Activated T-cell treated with anti-CD3 and anti-CD28 coated beads, Interleukin-2, amount 50 U/mL, for 72 hours (primary cell): ENCODE measurements around the gene PCDHGA4. TPM values are rescaled to one million over a fixed set of nuclear protein-coding genes. Genes with fewer than 3 reads are reported as not detected.
"Not testable (repeated sequence)": the region's sequence is repeated elsewhere in the genome, so short reads cannot be mapped to it uniquely, and the experiment has no call there.

ENCODE experiments used
- ATAC-seq, 2 donors: fragments of 150-1000 bp; cut with Tn5 transposase; replicated peaks in 1 of 2; 2 replicates each; pipeline ENCODE4 v1.10.0; 2021; ENCODE audit warnings: moderate library complexity in 2 of 2, mild to moderate bottlenecking in 1 of 2
- DNase-seq, 2 donors: peaks; one replicate each; pipeline ENCODE4 v3.0.0; 2021 to 2022; ENCODE audit warnings: mixed read lengths in 1 of 2
- H3K27ac Mint-ChIP-seq: one replicate; pipeline ENCODE4 v1.8.0; 2022; ENCODE audit warnings: mild to moderate bottlenecking, moderate library complexity, mixed read lengths
- H3K27me3 Mint-ChIP-seq: one replicate; pipeline ENCODE4 v1.8.0; 2022; ENCODE audit warnings: low read depth, mixed read lengths
- H3K36me3 Mint-ChIP-seq, 2 donors: one replicate each; pipeline ENCODE4 v1.8.0; 2022; ENCODE audit warnings: mixed read lengths in 2 of 2, mild to moderate bottlenecking in 1 of 2; ENCODE audit not compliant: insufficient read depth in 2 of 2
- H3K4me1 Mint-ChIP-seq: one replicate; pipeline ENCODE4 v1.8.0; 2022; ENCODE audit warnings: low read depth, mixed read lengths
- H3K4me3 Mint-ChIP-seq, 2 donors: one replicate each; pipeline ENCODE4 v1.8.0; 2022; ENCODE audit warnings: mild to moderate bottlenecking in 2 of 2, mixed read lengths in 2 of 2, moderate library complexity in 2 of 2
- H3K9me3 Mint-ChIP-seq, 2 donors: one replicate each; pipeline ENCODE4 v1.8.0; 2022; ENCODE audit warnings: mixed read lengths in 2 of 2
- total RNA-seq, 2 donors: library from RNA; stranded (reverse); gene quantifications; one replicate each; pipeline ENCODE4 v1.2.3, GENCODE V29; 2022

Gene PCDHGA4
- total RNA-seq, 2 donors from 2014 or later, result 0.25 to 0.26 TPM

GRCh38 chr5:141359790-141360426 is 5.1 kb downstream of the PCDHGA4 start, which contains the start of gene PCDHGB2:
TSS of gene PCDHGB2 (plus strand) at chr5:141359994. CDS start at chr5:141360136, 142 bp downstream.
- peaks cover 92% of the 10 kb centered on the region for H3K27me3 Mint-ChIP-seq
- peak; percentile 37 to 42 for ATAC-seq
- no peak for DNase-seq
- H3K36me3 Mint-ChIP-seq, result peaks cover 30 to 33% of the 10 kb centered on the region in 2 donors
- H3K4me3 Mint-ChIP-seq, result peak within 1 kb of the TSS; percentile 80 to 81
- peaks cover 8 to 9% of the 10 kb centered on the region in 2 donors for H3K9me3 Mint-ChIP-seq
- peaks cover 6% of the 10 kb centered on the region for H3K4me1 Mint-ChIP-seq
- H3K27ac Mint-ChIP-seq, result peak within 1 kb of the TSS; percentile 30

- Mint-ChIP-seq H3K27ac (no peak overlapping the region), H3K36me3 (peaks cover 34 to 39% of the 10 kb centered on the region in 2 donors), H3K9me3 (peaks cover 9 to 15% of the 10 kb centered on the region in 2 donors), H3K4me1 (peaks cover 9% of the 10 kb centered on the region), H3K4me3 (peak overlapping the region in 1 of 2 donors; percentile 17), H3K27me3 (peaks cover 92% of the 10 kb centered on the region)
- no peak for ATAC-seq
- DNase-seq, result no peak
These were observed 5.9 kb downstream of the PCDHGA4 start for GRCh38 chr5:141360685-141361084.

- Mint-ChIP-seq H3K27me3 (peaks cover 86% of the 10 kb centered on the region), H3K9me3 (peaks cover 9 to 15% of the 10 kb centered on the region in 2 donors), H3K4me3 (no peak overlapping the region), H3K4me1 (peaks cover 9% of the 10 kb centered on the region), H3K36me3 (peaks cover 33 to 46% of the 10 kb centered on the region in 2 donors), H3K27ac (peak overlapping the region; percentile 11)
- no peak for ATAC-seq
- no peak for DNase-seq
These were observed 7.9 kb downstream of the PCDHGA4 start for GRCh38 chr5:141362719-141363118.

- H3K4me1 Mint-ChIP-seq, result peaks cover 9% of the 10 kb centered on the region
- ATAC-seq, result no peak
- H3K27ac Mint-ChIP-seq, result peak within 1 kb of the TSS; percentile 83
- no peak within 1 kb of the TSS for H3K4me3 Mint-ChIP-seq
- H3K27me3 Mint-ChIP-seq, result peaks cover 89% of the 10 kb centered on the region
- H3K9me3 Mint-ChIP-seq, result peaks cover 9 to 14% of the 10 kb centered on the region in 2 donors
- DNase-seq, result no peak
- H3K36me3 Mint-ChIP-seq, result peaks cover 33 to 44% of the 10 kb centered on the region in 2 donors
These were observed 9.3 kb downstream of the PCDHGA4 start, which contains the start of gene PCDHGA5 for GRCh38 chr5:141363952-141364660. TSS of gene PCDHGA5 (plus strand) at chr5:141364162. CDS start at chr5:141364331, 169 bp downstream.

GRCh38 chr5:141366016-141366896 is 11.4 kb downstream of the PCDHGA4 start:
- Mint-ChIP-seq H3K27me3 (peaks cover 89% of the 10 kb centered on the region), H3K27ac (no peak overlapping the region), H3K9me3 (peaks cover 9 to 12% of the 10 kb centered on the region in 2 donors), H3K4me1 (peaks cover 15% of the 10 kb centered on the region), H3K4me3 (no peak overlapping the region), H3K36me3 (peaks cover 25 to 37% of the 10 kb centered on the region in 2 donors)
- DNase-seq (no peak), ATAC-seq (no peak)

- Mint-ChIP-seq H3K9me3 (peaks cover 2 to 13% of the 10 kb centered on the region in 2 donors), H3K27ac (peak within 1 kb of the TSS; percentile 5), H3K27me3 (peaks cover 90% of the 10 kb centered on the region), H3K4me1 (peaks cover 13% of the 10 kb centered on the region), H3K4me3 (peak within 1 kb of the TSS; percentile 83 to 92), H3K36me3 (peaks cover 15 to 33% of the 10 kb centered on the region in 2 donors)
- ATAC-seq (peak; percentile 63 to 81), DNase-seq (peak; percentile 41 to 46)
These were observed 15.4 kb downstream of the PCDHGA4 start, which contains the start of gene PCDHGB3 for GRCh38 chr5:141369994-141370848. TSS of gene PCDHGB3 (plus strand) at chr5:141370242. CDS start at chr5:141370395, 153 bp downstream.

- Mint-ChIP-seq H3K9me3 (peaks cover 7 to 10% of the 10 kb centered on the region in 2 donors), H3K36me3 (peaks cover 13 to 32% of the 10 kb centered on the region in 2 donors), H3K4me3 (no peak overlapping the region), H3K27me3 (peaks cover 80% of the 10 kb centered on the region), H3K4me1 (peaks cover 12% of the 10 kb centered on the region), H3K27ac (no peak overlapping the region)
- DNase-seq (no peak), ATAC-seq (no peak)
These were observed 17.0 kb downstream of the PCDHGA4 start for GRCh38 chr5:141371572-141372475.

- peaks cover 12% of the 10 kb centered on the region for H3K4me1 Mint-ChIP-seq
- H3K9me3 Mint-ChIP-seq, result peaks cover 7 to 10% of the 10 kb centered on the region in 2 donors
- peaks cover 76% of the 10 kb centered on the region for H3K27me3 Mint-ChIP-seq
These were observed 19.0 kb downstream of the PCDHGA4 start, which contains the start of gene PCDHGA6 for GRCh38 chr5:141373673-141374317. TSS of gene PCDHGA6 (plus strand) at chr5:141373891. CDS start at chr5:141374084, 193 bp downstream.

GRCh38 chr5:141374627-141375026 is 19.8 kb downstream of the PCDHGA4 start:
- Mint-ChIP-seq H3K36me3 (peaks cover 13 to 29% of the 10 kb centered on the region in 2 donors), H3K4me3 (no peak overlapping the region), H3K4me1 (peaks cover 9% of the 10 kb centered on the region), H3K9me3 (peaks cover 7 to 11% of the 10 kb centered on the region in 2 donors), H3K27ac (no peak overlapping the region), H3K27me3 (peaks cover 74% of the 10 kb centered on the region)
- ATAC-seq, result no peak
- DNase-seq, result no peak

More at GRCh38 chr5:141373673-141374317, 19.0 kb downstream of the PCDHGA4 start, which contains the start of gene PCDHGA6:
- H3K4me3 Mint-ChIP-seq, result peak within 1 kb of the TSS in 1 of 2 donors; percentile 56
- no peak within 1 kb of the TSS for H3K27ac Mint-ChIP-seq
- peaks cover 13 to 29% of the 10 kb centered on the region in 2 donors for H3K36me3 Mint-ChIP-seq
- no peak for DNase-seq
- no peak for ATAC-seq

- not testable (repeated sequence) for DNase-seq, ATAC-seq
- peaks cover 13 to 29% of the 10 kb centered on the region in 2 donors for H3K36me3 Mint-ChIP-seq
These were observed 20.8 kb downstream of the PCDHGA4 start for GRCh38 chr5:141375444-141376155.

More at GRCh38 chr5:141375444-141376155, 20.8 kb downstream of the PCDHGA4 start:
- peaks cover 69% of the 10 kb centered on the region for H3K27me3 Mint-ChIP-seq
- not testable (repeated sequence) for H3K27ac Mint-ChIP-seq, H3K4me1 Mint-ChIP-seq, H3K4me3 Mint-ChIP-seq
- peaks cover 7 to 11% of the 10 kb centered on the region in 2 donors for H3K9me3 Mint-ChIP-seq
